AG09319 (cell line): ENCODE measurements around the gene NOTO.
"Not testable (repeated sequence)": the region's sequence is repeated elsewhere in the genome, so short reads cannot be mapped to it uniquely, and the experiment has no call there.

Source experiments
- DNase-seq: peaks from one replicate; pipeline ENCODE4 v3.0.0-alpha.2; 2010; ENCODE audit warnings: low read depth; ENCODE audit errors: extremely low read depth
- TF ChIP-seq, protein P1 (sequence below): IDR thresholded peaks from 2 replicates; pipeline ENCODE4 v1.5.1; 2011; ENCODE audit warnings: low read depth, mild to moderate bottlenecking, inconsistent platforms, low read length, moderate library complexity

The NOTO gene

DNA sequence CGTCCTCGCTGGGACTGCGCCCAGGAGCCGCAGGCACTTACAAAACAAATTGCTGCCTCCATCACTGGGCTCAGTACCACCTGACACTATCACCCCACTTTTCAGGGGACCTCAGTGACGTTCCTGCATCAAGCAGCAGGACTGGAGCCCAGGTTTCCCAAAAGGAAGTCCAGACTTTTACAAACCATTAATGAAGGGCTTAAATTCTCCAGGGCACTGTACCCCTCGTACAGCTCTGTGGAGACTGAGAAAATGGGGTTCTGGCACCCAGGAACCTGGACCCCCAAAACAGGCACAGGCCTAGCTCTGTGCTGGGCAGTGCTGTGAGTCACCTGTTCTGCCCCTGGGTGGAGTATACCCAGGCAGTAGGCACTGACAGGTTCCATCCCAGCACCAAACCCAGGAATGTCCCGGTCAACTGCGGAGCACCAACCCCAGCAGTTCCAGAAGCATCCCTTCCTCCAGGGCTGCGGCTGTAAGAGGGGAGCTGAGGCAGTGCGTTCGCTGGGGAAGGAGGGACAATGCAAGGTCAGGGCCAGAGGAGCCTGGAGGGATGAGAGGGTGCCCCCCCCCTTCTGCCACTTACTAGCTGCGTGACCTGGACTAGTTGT lies 24.6 kb upstream of the NOTO start:
- TF ChIP-seq, protein P1, sequence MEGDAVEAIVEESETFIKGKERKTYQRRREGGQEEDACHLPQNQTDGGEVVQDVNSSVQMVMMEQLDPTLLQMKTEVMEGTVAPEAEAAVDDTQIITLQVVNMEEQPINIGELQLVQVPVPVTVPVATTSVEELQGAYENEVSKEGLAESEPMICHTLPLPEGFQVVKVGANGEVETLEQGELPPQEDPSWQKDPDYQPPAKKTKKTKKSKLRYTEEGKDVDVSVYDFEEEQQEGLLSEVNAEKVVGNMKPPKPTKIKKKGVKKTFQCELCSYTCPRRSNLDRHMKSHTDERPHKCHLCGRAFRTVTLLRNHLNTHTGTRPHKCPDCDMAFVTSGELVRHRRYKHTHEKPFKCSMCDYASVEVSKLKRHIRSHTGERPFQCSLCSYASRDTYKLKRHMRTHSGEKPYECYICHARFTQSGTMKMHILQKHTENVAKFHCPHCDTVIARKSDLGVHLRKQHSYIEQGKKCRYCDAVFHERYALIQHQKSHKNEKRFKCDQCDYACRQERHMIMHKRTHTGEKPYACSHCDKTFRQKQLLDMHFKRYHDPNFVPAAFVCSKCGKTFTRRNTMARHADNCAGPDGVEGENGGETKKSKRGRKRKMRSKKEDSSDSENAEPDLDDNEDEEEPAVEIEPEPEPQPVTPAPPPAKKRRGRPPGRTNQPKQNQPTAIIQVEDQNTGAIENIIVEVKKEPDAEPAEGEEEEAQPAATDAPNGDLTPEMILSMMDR, result no peak
- no peak for DNase-seq

DNA sequence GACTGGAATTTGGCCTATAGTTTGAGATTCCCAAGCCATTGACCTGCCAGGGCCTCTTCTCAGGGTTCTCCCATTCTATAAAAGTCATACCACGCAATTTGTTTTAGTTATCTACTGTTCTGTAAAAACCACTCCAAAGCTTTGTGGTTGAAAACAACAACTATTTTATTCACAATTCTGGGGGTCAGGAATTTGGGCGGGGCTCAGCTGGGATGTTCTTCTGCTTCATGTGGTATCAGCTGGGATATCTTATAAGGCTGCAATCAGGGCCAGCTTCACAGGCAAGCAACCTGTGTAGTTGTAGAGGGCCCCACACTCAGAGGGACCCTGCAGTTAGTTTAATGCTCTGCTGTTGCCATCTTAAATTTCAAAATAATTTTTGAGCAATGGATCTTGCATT lies 16.4 kb upstream of the NOTO start:
- TF ChIP-seq, protein P1, result no peak

DNA sequence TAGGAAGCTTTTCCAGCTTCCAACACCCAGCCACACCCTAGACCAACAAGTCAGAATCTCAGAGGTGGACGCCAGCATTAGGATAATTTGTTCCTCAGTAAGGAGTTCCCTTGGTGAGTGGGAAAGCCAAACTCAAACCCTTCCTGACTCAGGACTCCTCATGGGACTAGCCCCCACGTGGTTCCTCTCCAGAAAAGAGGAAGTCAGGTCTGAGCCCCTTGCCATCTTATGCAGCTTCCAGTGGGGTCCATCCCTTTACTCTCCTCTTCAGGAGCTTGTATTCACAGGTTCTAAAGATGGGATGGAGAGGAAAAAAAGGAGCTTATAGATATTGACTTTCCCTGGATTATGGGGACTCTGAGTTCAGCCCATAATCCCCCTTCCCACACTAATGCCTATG lies 14.8 kb upstream of the NOTO start:
- no peak for DNase-seq
- TF ChIP-seq, protein P1, result no peak

More for the DNA sequence above, 16.4 kb upstream of the NOTO start:
- no peak for DNase-seq

DNA sequence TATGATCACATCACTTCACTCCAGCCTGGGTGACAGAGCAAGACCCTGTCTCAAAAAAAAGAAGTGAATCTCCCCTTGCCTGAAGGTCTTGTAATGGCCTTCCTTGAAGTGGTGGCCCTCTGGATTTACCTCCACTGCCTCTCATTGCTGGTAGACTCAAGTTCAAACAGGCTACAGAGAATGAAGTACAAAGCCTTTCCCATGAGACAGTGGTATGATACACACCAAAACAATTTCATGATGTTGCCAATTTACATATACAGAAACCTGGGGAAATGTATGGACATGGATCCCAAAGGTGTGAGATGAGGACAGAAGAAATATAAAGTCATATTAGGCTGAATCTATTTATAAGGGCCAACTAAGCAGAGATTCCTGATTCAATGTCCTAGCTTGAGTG lies 4.8 kb upstream of the NOTO start:
- TF ChIP-seq, protein P1, result no peak
- no peak for DNase-seq

DNA sequence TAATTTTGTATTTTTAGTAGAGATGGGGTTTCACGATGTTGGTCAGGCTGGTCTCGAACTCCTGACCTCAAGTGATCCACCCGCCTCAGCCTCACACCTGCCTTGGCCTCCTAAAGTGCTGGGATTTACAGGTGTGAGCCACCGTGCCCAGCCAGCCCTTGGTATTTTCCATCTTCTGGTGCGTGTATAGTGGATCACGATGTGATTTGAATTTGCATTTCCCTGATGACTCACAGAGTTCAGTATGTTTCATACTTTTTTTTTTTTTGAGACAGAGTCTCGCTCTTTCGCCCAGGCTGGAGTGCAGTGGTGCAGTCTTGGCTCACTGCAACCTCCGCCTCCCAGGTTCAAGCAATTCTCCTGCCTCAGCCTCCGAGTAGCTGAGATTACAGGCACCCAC lies 2.1 kb upstream of the NOTO start:
- DNase-seq, result not testable (repeated sequence)

DNA sequence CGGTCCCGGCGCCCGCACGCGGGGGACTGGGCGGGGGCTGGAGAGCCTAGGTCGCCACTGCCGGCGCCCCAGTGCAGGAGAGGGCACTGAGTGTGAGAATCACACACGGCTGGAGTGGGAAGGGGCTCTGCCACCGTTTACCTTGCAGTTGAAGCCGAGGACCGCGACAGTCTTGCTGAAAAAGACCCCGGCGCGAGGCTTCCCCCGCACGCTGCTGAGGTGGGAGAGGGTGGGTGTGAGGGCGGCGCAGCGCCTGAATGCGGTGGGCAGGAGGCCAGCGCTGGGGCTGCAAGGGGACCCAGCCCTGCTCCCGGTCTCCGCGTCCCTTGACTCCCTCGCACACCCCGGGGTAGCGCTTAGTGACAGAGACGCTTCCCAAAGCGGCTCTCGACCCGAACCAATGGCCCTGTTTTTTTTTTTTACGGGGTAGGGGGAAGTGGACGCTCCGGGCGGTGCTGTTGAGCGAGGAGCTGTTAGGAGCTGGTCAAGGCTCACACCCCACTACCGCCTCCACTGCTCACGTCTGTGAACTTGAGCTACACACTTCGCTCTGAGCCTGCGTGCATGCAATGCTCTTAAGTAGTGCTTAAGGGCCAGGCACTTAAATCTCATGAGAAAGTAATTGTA lies 794 bp downstream of the NOTO start:
- no peak for DNase-seq
- TF ChIP-seq, protein P1, result no peak

DNA sequence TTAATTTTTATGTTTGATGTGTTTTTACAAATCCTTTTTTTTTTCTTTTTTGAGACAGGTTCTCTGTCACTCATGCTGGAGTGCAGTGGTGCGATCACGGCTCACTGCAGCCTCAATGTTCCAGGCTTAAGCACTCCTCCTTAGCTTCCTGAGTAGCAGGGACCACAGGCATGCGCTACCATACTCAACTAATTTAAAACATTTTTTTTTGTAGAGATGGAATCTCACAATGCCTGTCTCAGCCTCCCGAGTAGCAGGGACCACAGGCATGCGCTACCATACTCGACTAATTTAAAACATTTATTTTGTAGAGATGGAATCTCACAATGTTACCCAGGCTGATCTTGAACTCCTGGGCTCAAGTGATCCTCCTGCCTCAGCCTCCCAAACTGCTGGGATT lies 3.2 kb downstream of the NOTO start:
- DNase-seq, result no peak
- TF ChIP-seq, protein P1, result no peak

DNA sequence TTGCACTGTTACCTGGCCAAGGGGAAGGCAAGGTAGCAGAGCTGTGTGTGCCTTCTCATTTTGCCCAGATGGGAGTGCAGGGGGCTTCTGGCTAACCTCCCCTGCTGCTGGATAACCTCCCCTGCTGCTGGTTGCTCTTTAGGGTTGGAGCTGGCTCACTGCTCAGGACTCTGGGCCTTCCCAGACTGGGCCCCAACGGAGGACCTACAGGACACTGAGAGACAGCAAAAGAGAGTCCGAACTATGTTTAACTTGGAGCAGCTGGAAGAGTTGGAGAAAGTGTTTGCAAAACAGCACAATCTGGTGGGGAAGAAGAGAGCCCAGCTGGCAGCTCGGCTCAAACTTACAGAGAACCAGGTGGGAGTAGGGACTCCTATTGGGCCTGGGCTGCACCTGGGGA lies 5.9 kb downstream of the NOTO start:
- DNase-seq, result no peak
- TF ChIP-seq, protein P1, result no peak
